Neuronal stem cell (in vitro differentiated cells): ENCODE data around the gene NSD2.

Experiments used
- DNase-seq: peaks from one replicate; pipeline ENCODE4 v3.0.0-alpha.2; 2013; ENCODE audit warnings: low spot score
- H2AFZ ChIP-seq: one replicate; pipeline ENCODE4 v1.6.1; 2013; ENCODE audit warnings: mild to moderate bottlenecking, low read length, inconsistent platforms
- H2AK5ac ChIP-seq: 2 replicates; pipeline ENCODE4 v1.6.1; 2013; ENCODE audit warnings: low read depth, mild to moderate bottlenecking, inconsistent platforms, low read length, moderate library complexity, mixed read lengths
- H2BK120ac ChIP-seq: 2 replicates; pipeline ENCODE4 v1.6.1; 2013; ENCODE audit warnings: low read depth, mild to moderate bottlenecking, inconsistent platforms, low read length, moderate library complexity, mixed read lengths
- H2BK12ac ChIP-seq: one replicate; pipeline ENCODE4 v1.6.1; 2013; ENCODE audit warnings: low read length, inconsistent platforms
- H2BK15ac ChIP-seq: 2 replicates; pipeline ENCODE4 v1.6.1; 2013; ENCODE audit warnings: mild to moderate bottlenecking, low read length, inconsistent platforms, mixed read lengths
- H2BK5ac ChIP-seq: one replicate; pipeline ENCODE4 v1.6.1; 2013; ENCODE audit warnings: inconsistent platforms, mild to moderate bottlenecking, low read length, moderate library complexity
- H3K14ac ChIP-seq: one replicate; pipeline ENCODE4 v1.6.1; 2013; ENCODE audit warnings: low read length, inconsistent platforms
- H3K18ac ChIP-seq: 2 replicates; pipeline ENCODE4 v1.6.1; 2013; ENCODE audit warnings: low read length, inconsistent platforms
- H3K23ac ChIP-seq: 2 replicates; pipeline ENCODE4 v1.6.1; 2013; ENCODE audit warnings: low read depth, mild to moderate bottlenecking, mixed read lengths, low read length, inconsistent platforms; ENCODE audit not compliant: poor library complexity
- H3K27ac ChIP-seq: replicated peaks from 3 replicates; pipeline ENCODE4 v1.5.1; 2013; ENCODE audit warnings: low read length, inconsistent platforms
- H3K27me3 ChIP-seq, 3 experiments: 2 replicates each; pipeline ENCODE4 v1.6.1; 2013; ENCODE audit warnings: low read length in 3 of 3, mild to moderate bottlenecking in 2 of 3, inconsistent platforms in 1 of 3, low read depth in 1 of 3, mixed read lengths in 1 of 3, moderate library complexity in 1 of 3; ENCODE audit not compliant: control insufficient read depth in 3 of 3, insufficient read depth in 3 of 3
- H3K36me3 ChIP-seq, 2 donors: replicated peaks in 1 of 2; 2 replicates each; pipeline ENCODE4 v1.6.1; 2013; ENCODE audit warnings: low read length in 2 of 2; ENCODE audit not compliant: control insufficient read depth in 2 of 2, insufficient read depth in 2 of 2
- H3K4ac ChIP-seq: 2 replicates; pipeline ENCODE4 v1.6.1; 2013; ENCODE audit warnings: inconsistent platforms, mild to moderate bottlenecking, low read length, moderate library complexity
- H3K4me1 ChIP-seq, 2 donors: 1 replicate in 1 of 2; 2 replicates in 1 of 2; pipeline ENCODE4 v1.6.1; 2013; ENCODE audit warnings: low read length in 2 of 2, low read depth in 1 of 2; ENCODE audit not compliant: control insufficient read depth in 2 of 2, insufficient read depth in 1 of 2
- H3K4me2 ChIP-seq: one replicate; pipeline ENCODE4 v1.6.1; 2013; ENCODE audit warnings: mild to moderate bottlenecking, low read length, inconsistent platforms; ENCODE audit not compliant: insufficient read depth, poor library complexity, severe bottlenecking
- H3K4me3 ChIP-seq, 2 donors: 2 replicates each; pipeline ENCODE4 v1.5.1; 2013; ENCODE audit warnings: low read length in 2 of 2, mild to moderate bottlenecking in 2 of 2, inconsistent platforms in 1 of 2, moderate library complexity in 1 of 2
- H3K79me1 ChIP-seq: one replicate; pipeline ENCODE4 v1.6.1; 2013; ENCODE audit warnings: low read depth, mild to moderate bottlenecking, inconsistent platforms, low read length, moderate library complexity
- H3K9ac ChIP-seq: one replicate; pipeline ENCODE4 v1.6.1; 2013; ENCODE audit warnings: mild to moderate bottlenecking, low read depth, low read length, inconsistent platforms; ENCODE audit not compliant: poor library complexity
- H3K9me3 ChIP-seq, 2 donors: replicated peaks in 1 of 2; 2 replicates each; pipeline versions ENCODE3 to v1.6.1; 2013; ENCODE audit warnings: low read length in 2 of 2, mild to moderate bottlenecking in 2 of 2, inconsistent platforms in 1 of 2, low read depth in 1 of 2, mixed read lengths in 1 of 2, moderate library complexity in 1 of 2; ENCODE audit not compliant: control insufficient read depth in 2 of 2, insufficient read depth in 1 of 2
- H4K8ac ChIP-seq: one replicate; pipeline ENCODE4 v1.6.1; 2013; ENCODE audit warnings: low read depth, mild to moderate bottlenecking, inconsistent platforms, low read length, moderate library complexity
- H4K91ac ChIP-seq: one replicate; pipeline ENCODE4 v1.6.1; 2013; ENCODE audit warnings: low read length, low read depth, mild to moderate bottlenecking, inconsistent platforms; ENCODE audit not compliant: poor library complexity
- WGBS, 2 donors: extraction: QIAGEN DNeasy Blood & Tissue Kit; methylation state at CpG; one replicate each; pipeline ENCODE4 v1.1.7; 2013; ENCODE audit warnings: missing lambda C conversion rate in 2 of 2, mixed read lengths in 1 of 2; ENCODE audit not compliant: insufficient read length in 2 of 2, insufficient replicate concordance in 1 of 2; ENCODE audit errors: extremely low coverage in 2 of 2; 5-methylcytosine and 5-hydroxymethylcytosine counted together

The NSD2 gene

GRCh38 chr4:1856071-1856942 lies 14.9 kb upstream of the NSD2 start, which contains the start of gene LETM1:
LETM1 (minus strand) TSS chr4:1856156; CDS start chr4:1855950, 206 bp downstream.
- peak within 1 kb of the TSS; percentile 94 for H3K18ac ChIP-seq
- H3K27ac ChIP-seq: peak within 1 kb of the TSS; percentile 10
- peak within 1 kb of the TSS; percentile 48 for H4K8ac ChIP-seq
- peak within 1 kb of the TSS; percentile 91 for H2BK15ac ChIP-seq
- H2BK12ac ChIP-seq: no peak within 1 kb of the TSS
- H3K4me1 ChIP-seq: peaks cover 5 to 18% of the 10 kb centered on the region in 2 donors
- peak within 1 kb of the TSS; percentile 47 for H2BK5ac ChIP-seq
- peaks cover 4% of the 10 kb centered on the region for H3K79me1 ChIP-seq
- H4K91ac ChIP-seq: no peak within 1 kb of the TSS
- peak within 1 kb of the TSS; percentile 16 for H2BK120ac ChIP-seq
- peaks cover 0 to 12% (median 0%) of the 10 kb centered on the region in 3 experiments for H3K27me3 ChIP-seq
- peak within 1 kb of the TSS; percentile 94 for H2AFZ ChIP-seq
- peak; percentile 91 for DNase-seq
- H3K4me3 ChIP-seq: peak within 1 kb of the TSS; percentile 85 to 91
- H3K4me2 ChIP-seq: peak within 1 kb of the TSS; percentile 97
- H3K9ac ChIP-seq: peak within 1 kb of the TSS; percentile 98
- H3K14ac ChIP-seq: peak within 1 kb of the TSS; percentile 92
- H3K4ac ChIP-seq: no peak within 1 kb of the TSS
- H2AK5ac ChIP-seq: peak within 1 kb of the TSS; percentile 96
- no CpG with 5 or more reads among the region's 107 CpGs for WGBS, 2 donors
- H3K36me3 ChIP-seq: peaks cover 2 to 21% of the 10 kb centered on the region in 2 donors
- H3K23ac ChIP-seq: peak within 1 kb of the TSS; percentile 99
- H3K9me3 ChIP-seq: no peaks in the 10 kb centered on the region

GRCh38 chr4:1856943-1857699 lies 14.1 kb upstream of the NSD2 start:
- H3K23ac ChIP-seq: peak overlapping the region; percentile 99
- H2BK12ac ChIP-seq: no peak overlapping the region
- H3K36me3 ChIP-seq: peaks cover 2 to 18% of the 10 kb centered on the region in 2 donors
- peak overlapping the region; percentile 16 for H2BK120ac ChIP-seq
- peak overlapping the region; percentile 91 for H2BK15ac ChIP-seq
- peak overlapping the region; percentile 94 for H2AFZ ChIP-seq
- no peak overlapping the region for H3K27ac ChIP-seq
- no peak overlapping the region for H4K91ac ChIP-seq
- H3K4ac ChIP-seq: no peak overlapping the region
- H3K14ac ChIP-seq: peak overlapping the region; percentile 92
- H3K9ac ChIP-seq: peak overlapping the region; percentile 97
- peak overlapping the region; percentile 85 to 91 for H3K4me3 ChIP-seq
- H2BK5ac ChIP-seq: no peak overlapping the region
- DNase-seq: no peak
- peak overlapping the region; percentile 94 for H3K18ac ChIP-seq
- H3K4me2 ChIP-seq: peak overlapping the region; percentile 97
- H3K27me3 ChIP-seq: peaks cover 0 to 20% (median 0%) of the 10 kb centered on the region in 3 experiments
- H3K9me3 ChIP-seq: no peaks in the 10 kb centered on the region
- H2AK5ac ChIP-seq: peak overlapping the region; percentile 96
- peaks cover 7 to 21% of the 10 kb centered on the region in 2 donors for H3K4me1 ChIP-seq
- no CpG with 5 or more reads among the region's 32 CpGs for WGBS, 2 donors
- H3K79me1 ChIP-seq: no peaks in the 10 kb centered on the region
- H4K8ac ChIP-seq: no peak overlapping the region

GRCh38 chr4:1857931-1858330 lies 13.3 kb upstream of the NSD2 start:
- Histone ChIP-seq H3K4me3 (peak overlapping the region in 1 of 2 donors; percentile 85), H3K4me1 (peaks cover 11 to 24% of the 10 kb centered on the region in 2 donors), H2BK12ac (no peak overlapping the region), H3K4me2 (no peak overlapping the region), H4K8ac (no peak overlapping the region), H3K79me1 (no peaks in the 10 kb centered on the region), H2BK15ac (no peak overlapping the region), H3K18ac (no peak overlapping the region), H2AFZ (no peak overlapping the region), H3K9ac (peak overlapping the region; percentile 26), H3K27ac (no peak overlapping the region), H4K91ac (no peak overlapping the region), H3K14ac (no peak overlapping the region), H3K23ac (no peak overlapping the region), H2AK5ac (no peak overlapping the region), H3K27me3 (peaks cover 0 to 26% (median 0%) of the 10 kb centered on the region in 3 experiments), H3K36me3 (peaks cover 2 to 10% of the 10 kb centered on the region in 2 donors), H2BK120ac (no peak overlapping the region), H2BK5ac (no peak overlapping the region), H3K9me3 (no peaks in the 10 kb centered on the region), H3K4ac (no peak overlapping the region)
- no CpG with 5 or more reads among the region's 5 CpGs for WGBS, 2 donors
- no peak for DNase-seq

- H3K36me3 ChIP-seq: no peaks in the 10 kb centered on the region
- no peak overlapping the region for H2BK15ac ChIP-seq
- no peak overlapping the region for H2BK12ac ChIP-seq
- no peak overlapping the region for H3K14ac ChIP-seq
- H3K4me3 ChIP-seq: no peak overlapping the region
- WGBS, 2 donors: no CpG with 5 or more reads among the region's 1 CpG
- no peaks in the 10 kb centered on the region for H3K9me3 ChIP-seq
- no peak overlapping the region for H3K4me2 ChIP-seq
- no peak overlapping the region for H4K91ac ChIP-seq
- H3K23ac ChIP-seq: no peak overlapping the region
- no peak overlapping the region for H2AK5ac ChIP-seq
- H2BK120ac ChIP-seq: no peak overlapping the region
- H3K27ac ChIP-seq: no peak overlapping the region
- peaks cover 23 to 36% of the 10 kb centered on the region in 2 donors for H3K4me1 ChIP-seq
- H2BK5ac ChIP-seq: no peak overlapping the region
- no peak overlapping the region for H3K4ac ChIP-seq
- no peak overlapping the region for H2AFZ ChIP-seq
- H4K8ac ChIP-seq: no peak overlapping the region
- DNase-seq: no peak
- H3K79me1 ChIP-seq: no peaks in the 10 kb centered on the region
- no peak overlapping the region for H3K9ac ChIP-seq
- peaks cover 0 to 31% (median 0%) of the 10 kb centered on the region in 3 experiments for H3K27me3 ChIP-seq
- H3K18ac ChIP-seq: no peak overlapping the region
These were observed 11.8 kb upstream of the NSD2 start for GRCh38 chr4:1859389-1859753.
